TTC549 (cell line): Measurements from ENCODE around the gene CCND1.

Source experiments
- FAIRE-seq: peaks from 2 replicates; lab custom pipeline; 2012; peaks lifted over from hg19 to GRCh38; lab: Jason Lieb, UNC

Gene CCND1

GRCh38 chr11:69640995-69641581, at the start of gene CCND1:
CCND1 (plus strand) TSS chr11:69641156; CDS start chr11:69641314, 158 bp downstream.
- FAIRE-seq, result no peak

DNA sequence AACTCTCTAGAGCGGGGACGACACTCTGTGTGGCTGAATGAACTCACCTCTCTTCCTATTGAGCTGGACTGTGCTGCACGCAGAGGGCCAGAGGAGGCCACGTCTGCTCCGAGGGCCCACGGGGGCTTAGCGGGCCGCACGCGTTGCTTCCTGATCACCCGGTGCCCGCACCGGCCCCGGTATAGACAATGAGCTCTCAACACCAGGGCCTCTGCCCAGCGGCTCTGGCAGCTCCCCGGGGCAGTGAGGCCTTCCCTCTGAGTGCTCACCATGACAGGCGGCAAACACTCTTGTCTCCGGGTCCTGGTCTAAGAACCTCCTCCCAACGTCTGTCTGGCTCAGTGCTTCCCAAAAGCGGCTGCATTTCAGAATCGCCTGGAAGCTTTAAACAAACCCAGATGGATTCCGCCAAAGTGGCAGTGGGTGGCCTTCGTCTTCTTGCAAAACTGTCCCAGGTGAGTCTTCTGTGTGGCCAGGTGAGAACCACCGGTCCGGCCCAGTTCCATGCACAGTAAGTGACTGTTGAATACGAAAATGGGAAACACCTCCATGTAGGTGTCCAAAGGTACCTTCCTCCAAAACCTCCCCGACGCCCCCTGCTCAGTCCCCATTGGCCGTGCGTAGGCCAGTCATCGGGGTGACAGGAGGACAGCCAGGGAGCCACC, 47.8 kb upstream of the CCND1 start:
- no peak for FAIRE-seq

DNA sequence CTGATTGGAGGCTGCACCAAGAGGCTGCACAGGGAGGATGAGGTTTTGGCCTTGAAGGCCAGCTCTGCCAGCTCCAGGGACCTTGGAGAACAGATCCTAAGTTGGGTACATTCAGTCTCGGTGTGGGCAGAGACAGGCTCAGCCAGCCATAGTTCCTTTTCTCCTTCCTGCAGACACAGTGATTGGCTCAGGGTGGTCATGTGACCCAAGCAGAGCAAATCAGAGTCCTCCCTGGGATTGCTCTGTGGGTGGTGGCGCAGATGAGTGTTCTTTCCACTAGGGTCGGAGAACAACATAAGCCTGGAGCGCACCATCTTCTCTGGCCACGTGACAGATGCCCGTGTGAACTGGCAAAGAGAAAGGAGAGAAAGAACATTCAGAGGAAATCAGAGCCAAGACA, 47.1 kb upstream of the CCND1 start:
- FAIRE-seq, result no peak

DNA sequence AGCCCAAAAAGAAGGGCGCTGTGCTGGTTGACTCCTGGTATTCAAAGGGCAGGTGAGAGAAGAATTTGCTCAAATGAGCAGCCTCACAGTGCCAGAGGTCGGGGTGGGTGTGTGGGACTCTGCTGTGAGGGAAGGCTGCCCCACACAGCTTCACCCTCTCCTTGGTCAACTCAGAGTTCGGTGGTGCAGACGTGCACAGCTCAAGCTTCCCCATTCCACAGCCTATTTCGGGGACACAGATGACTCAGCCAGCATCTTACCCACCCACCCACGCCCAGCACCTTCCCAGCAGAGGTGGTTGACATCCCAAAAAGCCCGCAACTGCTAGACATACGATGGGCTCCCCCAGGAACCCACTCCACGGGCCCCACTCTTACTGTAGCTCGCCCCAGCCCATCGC, 46.5 kb upstream of the CCND1 start:
- FAIRE-seq, result no peak

GRCh38 chr11:69595805-69596665, 44.9 kb upstream of the CCND1 start:
- no peak for FAIRE-seq

DNA sequence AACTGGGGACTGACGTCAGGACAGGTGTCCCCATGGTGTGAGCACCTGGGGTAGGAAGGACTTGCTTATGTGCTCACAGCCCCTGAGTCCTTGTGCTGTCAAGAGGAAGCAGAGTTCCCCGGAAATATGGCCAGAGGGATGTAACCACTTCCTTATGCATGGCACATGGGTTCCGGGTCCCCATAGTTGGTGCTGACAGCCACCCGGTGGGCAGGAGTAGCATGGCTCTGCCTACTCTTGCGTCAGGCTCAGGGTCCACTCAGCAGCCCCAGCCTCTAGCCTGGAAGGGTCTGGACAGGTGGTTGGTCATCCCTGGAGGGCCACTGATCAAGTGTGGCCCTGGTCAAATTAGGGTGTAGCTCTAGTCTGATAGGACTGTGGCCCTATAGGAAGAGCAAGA, 42.8 kb upstream of the CCND1 start:
- no peak for FAIRE-seq

- no peak for FAIRE-seq
Measured at GRCh38 chr11:69599502-69599901, 41.5 kb upstream of the CCND1 start.

DNA sequence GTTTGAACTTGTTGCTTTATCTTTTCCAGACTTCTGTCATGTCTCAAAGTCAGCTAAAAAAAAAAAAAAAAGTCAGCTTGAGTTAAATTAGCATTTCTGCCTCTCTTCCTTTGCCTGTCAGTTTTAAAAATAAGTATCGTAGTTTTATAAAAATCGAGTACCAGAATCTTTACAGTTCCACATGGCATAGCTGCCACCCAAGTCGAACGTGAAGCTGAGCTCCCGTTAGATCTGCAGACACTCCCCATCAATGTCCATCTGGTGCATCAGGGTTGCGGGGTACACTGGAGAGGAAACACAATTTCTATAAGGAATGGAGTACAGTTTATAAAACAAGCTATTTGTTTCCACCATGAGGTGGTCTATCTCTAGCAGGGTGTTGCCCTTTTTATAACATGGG, 41.0 kb upstream of the CCND1 start:
- no peak for FAIRE-seq

DNA sequence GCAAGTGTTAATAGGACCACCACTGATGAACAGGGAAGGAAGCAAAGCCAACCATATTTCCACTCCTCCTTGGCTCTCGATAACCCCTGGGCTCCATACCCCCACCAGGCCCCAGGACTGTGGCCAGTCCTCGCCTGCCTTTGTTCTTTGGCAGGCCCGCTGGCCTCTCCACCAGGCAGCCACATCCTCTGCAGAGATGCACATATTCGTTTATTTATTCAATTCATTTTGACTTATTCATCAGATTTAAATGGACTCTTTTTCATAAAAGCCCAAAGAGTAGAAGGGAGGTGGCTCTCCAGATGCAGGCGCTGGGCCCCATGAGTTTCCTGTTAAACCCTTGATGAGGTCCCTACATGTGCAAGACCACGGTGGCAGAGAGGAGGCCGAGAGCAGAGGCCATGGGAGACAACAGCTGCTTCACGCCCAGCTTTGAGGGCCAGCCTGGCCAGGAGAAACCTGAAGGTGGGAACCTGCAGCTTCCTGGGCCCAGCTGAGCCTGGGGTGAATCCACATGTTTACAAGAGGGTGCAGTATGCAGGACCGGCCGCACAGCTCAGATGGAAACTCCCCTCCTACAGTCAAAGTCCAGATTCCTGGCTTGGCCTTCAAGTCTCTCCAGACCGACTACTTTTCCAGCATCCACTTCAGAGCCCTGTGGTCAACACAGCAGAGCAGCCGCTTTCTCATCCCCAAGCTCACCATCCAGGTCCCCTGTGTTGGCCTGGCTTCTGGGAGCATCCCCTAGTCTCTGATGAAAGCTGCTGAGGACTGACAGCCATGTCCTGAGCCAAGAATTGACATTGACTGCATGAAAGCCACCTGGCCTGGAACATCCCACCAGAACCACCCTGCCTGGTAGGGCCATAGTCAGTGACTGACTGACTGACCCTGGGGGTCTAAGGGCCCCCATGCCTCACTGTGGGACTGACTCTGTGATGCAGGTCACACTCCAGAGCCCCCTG, 39.7 kb upstream of the CCND1 start:
- no peak for FAIRE-seq

GRCh38 chr11:69603111-69603836, 37.7 kb upstream of the CCND1 start:
- FAIRE-seq, result no peak

GRCh38 chr11:69604055-69604454, 36.9 kb upstream of the CCND1 start:
- FAIRE-seq, result no peak

- FAIRE-seq, result no peak
Measured at GRCh38 chr11:69605737-69606526, 35.0 kb upstream of the CCND1 start.

GRCh38 chr11:69609351-69609750, 31.6 kb upstream of the CCND1 start:
- no peak for FAIRE-seq

DNA sequence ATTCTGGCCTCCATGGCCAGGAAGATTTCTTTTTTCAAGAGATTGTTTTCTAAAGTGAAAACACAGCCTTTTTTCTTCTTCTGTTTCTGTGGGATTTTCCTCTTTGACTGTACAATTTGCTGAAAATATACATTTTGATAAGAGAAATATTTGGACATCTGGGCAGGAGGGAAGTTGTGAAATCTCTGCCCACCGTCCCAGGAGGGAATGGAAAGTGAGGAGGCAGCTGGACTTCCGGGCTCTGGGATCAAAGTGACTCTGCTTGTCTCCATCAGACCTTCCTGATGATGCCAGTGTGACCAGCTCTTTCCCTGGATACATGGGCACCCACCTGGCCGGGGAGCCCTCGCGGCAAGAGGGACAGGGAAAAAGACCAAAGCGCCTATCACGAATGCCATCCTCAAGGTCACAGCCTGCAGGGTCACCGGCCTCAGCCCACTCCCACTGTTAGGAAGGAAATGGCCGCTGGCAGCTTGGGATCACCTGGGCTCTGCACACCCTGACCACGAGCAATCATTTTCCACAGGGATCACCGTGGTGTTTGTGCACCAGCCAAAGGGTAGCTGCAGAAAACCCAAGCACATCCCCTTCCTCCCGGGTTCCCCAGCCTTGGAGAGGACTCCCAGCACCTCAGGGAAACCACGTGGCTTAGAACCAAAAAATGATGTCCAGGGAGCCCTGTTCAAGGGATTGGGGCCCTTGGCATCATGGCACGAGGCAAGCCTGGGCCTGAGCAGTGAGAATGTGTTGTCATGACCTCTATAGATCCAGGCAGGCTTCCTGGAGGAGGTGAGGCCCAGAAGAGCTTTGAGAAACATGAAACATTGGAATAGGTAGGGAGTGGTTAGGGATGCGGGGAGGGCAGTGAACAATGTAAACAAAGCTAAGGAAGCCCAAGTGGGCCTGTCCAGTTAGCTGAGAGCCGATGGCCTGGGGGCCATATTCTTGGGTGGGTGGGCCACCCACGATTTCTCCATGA, 29.1 kb upstream of the CCND1 start:
- FAIRE-seq, result no peak

GRCh38 chr11:69613594-69613993, 27.4 kb upstream of the CCND1 start:
- FAIRE-seq, result no peak

DNA sequence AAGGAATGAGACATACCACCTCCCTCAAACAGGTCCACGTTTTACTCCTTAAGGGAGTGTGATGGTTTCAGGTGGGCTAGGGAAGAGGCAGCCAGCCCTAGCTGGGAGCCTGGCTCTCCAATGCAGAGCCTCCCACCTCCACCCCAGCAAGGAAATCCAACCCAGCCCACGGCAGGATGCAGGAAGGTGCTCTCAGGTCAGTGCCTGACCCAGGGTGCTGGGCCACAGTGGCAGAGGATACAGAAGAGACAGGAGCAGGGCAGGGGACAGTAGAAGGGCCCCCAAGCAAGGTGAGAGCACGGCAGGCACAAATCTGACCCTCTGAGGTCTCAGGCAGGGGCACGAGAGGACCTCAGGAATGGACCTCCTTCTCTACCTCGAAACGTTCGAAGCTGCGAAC, 26.9 kb upstream of the CCND1 start:
- FAIRE-seq, result no peak

GRCh38 chr11:69615545-69616278, 25.2 kb upstream of the CCND1 start:
- no peak for FAIRE-seq

- FAIRE-seq, result no peak
Measured at GRCh38 chr11:69617220-69617619, 23.7 kb upstream of the CCND1 start.

GRCh38 chr11:69617682-69618081, 23.3 kb upstream of the CCND1 start:
- FAIRE-seq, result no peak
